Stimulated activated CD4-positive, alpha-beta T cell treated with anti-CD3 and anti-CD28 coated beads, TNF-alpha, amount 100 ng/mL, for 48 hours (primary cell): ENCODE results near the gene STAC2.

Experiments used
- DNase-seq, 3 donors: peaks; one replicate each; pipeline ENCODE4 v3.0.0-alpha.2; 2020; ENCODE audit warnings: low read depth in 3 of 3

The STAC2 gene

DNA sequence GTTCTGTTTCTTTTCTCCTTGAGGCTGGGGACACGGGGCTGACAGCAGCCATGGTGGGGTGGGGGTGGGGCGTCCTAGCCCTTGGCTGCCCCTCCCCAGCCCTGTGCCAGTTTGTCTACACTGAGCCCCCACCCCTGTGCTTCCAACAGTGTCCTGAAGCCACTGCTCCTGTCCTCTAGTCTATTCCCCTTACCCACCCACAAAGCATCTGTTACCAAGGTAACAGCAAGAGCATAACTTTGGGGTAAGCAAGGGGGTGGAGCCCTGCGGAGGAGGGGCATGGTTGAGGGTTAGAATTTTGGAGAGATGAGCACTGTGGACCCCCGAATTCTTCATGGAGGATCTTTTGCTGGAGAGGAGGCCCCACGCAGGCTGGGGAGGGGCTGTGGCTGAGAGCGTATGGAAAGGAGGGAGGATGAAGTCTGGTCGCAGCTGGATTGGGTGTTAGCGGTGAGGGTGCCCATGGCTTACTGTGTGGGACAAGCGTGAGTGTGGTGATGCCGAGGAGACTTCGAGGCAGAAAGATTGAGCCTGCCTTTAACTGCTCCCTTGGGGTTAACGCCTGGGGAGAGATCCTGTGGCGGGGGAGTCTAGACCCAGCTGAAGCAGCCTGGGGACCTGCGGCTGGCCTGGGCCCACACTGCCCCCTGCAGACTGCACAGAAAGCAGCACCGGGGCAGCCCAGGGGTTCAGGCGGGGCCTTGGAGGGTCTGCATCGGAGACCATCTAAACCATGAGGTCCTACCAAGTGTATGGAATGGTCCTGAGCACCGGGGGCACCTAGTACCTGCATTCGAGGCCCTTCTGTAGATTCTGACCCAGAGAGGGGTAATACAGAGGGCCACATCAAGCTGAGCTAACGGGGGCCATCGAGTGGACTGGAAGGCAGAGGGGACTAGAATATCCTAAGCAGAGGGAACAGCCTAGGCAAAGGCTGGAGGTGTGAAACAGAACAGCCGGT lies 6.1 kb upstream of the STAC2 start:
- peak in 1 of 3 donors; percentile 15 for DNase-seq

DNA sequence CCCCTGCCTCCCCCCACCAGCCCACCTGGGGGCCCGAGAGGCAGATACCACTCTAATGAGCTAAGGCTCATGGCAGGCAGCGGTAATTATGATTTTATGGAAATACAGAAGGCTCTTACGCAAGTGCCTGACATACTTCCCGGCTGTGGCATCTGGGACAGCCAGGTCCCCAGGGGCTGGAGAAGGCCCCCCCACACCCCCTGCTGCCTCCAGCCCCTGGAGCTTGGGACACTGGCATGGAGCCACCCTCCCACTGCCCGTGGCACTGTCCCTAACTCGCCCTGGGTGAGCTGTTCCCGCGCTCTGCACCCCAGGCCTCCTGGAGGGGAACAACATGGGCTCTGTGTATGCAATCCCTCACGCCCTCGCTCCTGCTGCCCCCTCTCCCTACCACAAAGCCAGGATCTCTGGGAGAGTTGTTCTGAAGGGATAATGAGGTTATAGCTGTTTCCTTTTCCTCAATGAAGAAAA lies 5.4 kb upstream of the STAC2 start:
- DNase-seq, result no peak

DNA sequence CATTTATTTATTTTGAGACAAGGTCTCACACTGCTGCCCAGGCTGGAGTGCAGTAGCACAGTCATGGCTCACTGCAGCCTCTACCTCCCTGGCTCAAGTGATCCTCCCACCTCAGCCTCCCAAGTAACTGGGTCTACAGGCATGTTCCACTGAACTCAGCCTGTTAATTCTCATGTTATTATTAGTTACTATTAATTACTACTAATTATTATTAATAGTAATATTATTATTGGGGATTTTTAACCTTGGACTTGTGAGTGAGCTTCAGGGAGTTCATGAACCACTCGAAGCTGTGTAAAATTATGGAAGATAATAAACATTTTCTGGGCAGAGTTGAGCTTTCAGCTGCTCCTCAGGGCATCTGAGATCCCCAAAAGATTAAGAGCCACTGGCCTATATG lies 4.6 kb upstream of the STAC2 start:
- no peak for DNase-seq

DNA sequence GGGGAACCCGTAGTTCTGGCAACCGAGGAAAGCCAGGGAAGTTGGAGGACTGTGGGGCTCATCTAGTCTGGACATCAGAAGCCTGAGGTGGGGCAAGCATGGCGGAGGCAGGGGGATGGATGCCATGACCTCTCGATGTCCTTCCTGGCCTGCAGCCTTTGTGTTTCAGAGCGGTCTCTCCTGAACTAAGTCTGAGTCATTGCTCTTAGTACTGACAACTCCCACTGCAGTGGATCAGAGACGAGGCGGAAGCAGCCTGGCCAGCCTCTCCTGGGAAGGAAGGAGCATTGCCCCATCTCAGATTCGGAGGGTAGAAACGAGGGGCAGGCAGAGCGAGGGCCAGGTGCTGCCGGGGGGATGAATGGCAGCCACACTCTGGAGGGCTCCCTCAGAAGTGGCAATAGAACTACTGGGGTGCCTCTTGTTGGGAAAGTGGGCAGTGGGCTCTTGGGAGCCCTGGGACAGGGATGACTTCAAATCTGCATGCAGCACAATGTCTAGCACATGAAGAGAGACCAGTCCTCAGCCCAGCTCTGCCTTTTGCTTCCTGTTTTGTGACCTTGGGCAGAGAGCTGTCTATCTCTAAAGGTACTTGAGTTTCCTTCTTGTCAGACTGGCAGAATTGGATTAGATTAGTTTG lies 3.6 kb upstream of the STAC2 start:
- no peak for DNase-seq

DNA sequence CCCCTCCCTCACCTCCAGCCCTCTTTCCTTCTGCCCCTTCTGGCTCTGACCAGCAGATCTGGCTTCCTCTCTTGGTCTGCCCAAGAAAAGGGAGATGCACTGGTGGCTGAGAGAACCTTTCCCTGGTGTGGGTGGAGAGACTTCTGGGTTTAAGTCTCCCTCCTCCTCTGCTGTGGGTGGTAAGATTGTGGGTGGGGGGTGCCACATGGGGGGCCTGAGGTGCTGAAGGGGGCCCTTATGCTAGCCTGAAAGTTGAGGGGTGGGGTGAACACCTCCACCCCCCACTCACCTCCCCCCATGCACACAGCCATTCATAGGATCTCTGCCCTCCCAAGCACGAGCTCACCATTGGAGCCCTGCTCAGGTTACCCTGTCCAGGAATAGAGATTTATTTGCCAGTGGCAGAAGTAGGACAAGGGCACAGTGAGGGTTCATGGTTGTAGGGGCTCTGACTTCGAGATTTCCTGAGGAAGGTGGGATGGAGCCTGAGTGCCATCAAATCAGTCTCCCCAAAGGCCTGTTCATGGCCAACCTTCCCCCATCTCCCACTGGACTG lies 1.7 kb upstream of the STAC2 start:
- DNase-seq, result no peak

DNA sequence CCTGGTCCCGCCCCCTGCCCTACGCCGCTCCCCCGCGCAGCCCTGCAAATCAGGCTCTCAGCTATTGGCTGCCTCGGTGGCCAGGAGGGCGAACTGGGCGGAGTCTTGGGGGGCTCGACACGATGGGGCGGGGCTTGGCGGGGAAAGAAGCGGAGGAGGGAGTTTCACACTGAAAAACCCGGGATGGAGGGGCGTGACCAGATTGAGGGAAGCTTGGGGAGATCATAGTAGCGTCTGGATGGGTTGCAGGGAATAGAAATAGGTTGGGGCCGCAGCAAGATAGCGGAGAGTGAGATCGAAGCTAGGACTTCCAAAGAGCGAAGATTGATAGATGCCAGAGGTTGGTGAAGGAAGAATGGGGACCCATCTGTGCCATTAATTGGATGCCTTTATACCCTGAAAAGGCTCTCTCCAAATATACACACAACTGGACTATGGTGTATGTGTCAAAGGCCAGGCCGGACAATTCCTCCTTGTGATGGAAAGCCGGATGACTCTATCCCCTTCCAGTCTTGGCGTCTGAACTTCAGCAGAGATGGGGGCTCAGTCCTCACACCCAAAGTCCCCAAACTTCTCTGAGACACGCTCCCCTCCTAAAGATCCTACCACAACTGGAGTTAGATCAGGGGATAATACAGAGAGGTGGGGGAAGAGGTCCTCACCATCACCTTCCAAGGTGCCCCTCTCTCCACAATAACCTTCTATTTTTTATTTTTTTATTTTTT lies 376 bp upstream of the STAC2 start:
- no peak for DNase-seq

DNA sequence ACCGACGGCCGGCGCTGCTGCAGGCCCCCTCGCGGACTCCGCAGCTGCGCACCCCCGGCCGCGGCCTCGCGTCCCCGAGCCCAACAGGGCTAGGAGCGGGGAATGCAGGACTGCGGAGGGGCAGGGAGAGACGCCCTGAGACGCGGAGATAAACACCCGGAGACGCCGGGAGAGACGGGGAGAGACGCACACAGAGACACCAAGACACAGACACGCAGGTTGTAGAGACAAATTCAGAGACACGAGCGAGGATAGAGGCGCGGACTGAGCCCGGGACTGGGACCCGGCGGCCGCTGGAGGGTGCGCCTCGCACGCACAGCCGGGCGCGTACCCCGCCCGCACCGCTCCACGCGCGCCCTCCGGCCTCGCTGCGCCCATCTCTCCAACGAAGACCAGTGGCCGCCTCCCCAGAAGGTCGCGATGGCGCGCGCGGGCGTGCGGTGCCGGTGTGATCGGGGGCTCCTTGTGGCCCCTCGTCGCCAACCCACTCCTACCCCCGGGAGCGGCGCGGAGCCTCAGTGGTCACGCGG lies 902 bp downstream of the STAC2 start:
- no peak for DNase-seq

DNA sequence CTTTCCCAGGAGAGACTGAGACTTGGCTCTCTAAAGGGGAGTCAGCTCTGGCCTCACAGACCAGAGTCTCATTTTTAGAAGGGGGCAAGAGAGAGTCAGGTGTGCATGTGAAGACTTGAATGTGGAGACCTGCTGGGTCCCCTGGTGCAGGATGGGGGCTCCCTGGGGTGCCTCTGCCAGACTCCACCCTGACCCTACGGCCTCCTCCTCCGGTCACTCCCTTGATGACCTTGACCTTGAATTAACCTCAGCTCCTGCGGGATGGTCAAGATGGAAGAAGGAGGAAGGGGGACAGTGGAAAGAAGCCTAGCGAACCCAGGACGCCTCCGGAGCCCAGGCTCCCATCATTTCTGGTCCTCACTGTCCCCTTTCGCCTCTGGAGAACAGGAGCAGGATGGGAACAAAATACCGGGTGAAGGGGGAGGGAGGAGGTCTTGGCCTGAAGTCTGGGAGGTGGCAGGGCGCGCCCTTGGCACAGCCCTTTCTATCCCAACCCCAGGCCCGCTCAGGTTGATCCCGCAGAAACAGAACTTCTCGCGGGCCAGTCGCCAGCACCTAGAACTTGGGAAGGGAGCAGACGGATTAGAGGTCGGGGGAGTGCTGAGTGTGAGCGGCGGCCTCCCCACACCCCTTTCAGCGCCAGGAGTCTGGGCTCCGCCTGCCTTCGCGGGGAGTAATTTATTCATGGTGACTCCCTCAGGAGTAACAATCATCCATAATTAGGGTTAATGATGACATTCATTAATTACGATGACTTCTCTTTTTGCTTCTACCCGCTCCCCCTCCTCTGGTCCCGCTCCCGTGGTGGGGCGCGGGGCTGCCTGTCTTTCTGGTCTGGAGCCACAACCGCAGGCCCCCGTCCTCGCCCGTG lies 1.6 kb downstream of the STAC2 start:
- DNase-seq, result no peak

DNA sequence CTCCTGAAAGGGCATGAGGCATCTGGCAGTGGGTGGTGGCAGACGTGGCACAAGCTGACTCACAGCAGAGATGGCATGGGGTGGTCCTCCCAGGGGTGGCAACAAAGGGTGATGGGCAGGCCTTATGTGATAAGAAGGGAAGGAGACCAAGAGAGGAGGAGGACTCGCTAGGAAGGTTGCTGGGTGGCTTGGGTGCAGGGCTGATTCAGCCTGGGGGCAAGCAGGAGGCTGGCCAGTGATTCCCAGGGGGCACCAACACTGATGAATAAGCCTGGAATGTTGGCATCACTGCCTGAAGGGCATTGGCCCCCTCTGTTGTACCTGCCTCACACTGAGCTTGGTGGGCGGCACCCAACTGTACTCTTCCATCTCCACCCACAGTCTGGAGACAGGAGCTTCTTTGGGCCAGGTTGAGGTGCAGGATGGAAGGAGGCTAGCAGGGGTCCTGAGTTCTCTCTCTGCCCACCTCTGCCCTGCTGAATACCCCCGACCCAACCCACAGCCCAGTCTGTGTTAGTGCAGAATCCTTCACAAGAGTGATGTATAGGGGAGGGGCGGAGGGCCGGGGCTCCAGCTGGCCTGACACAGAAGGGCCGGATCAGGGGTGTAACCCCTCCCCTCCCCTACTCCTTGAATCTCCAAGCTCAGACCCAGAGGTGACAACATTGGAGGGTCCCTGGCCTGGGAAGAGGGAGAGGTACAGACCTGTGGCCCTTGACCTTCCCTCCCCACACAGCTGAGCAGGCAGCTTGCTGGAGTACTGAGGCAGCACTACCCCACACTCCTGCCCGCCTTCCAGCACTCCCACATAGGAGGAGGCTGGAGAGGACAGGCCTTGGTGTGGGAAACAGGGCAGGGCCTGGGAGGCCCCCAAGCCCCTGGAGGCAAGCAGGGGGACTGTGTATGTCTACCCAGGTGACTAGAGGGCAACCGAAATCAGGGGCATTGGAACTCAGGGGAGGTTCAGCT lies 2.6 kb downstream of the STAC2 start:
- DNase-seq, result no peak

DNA sequence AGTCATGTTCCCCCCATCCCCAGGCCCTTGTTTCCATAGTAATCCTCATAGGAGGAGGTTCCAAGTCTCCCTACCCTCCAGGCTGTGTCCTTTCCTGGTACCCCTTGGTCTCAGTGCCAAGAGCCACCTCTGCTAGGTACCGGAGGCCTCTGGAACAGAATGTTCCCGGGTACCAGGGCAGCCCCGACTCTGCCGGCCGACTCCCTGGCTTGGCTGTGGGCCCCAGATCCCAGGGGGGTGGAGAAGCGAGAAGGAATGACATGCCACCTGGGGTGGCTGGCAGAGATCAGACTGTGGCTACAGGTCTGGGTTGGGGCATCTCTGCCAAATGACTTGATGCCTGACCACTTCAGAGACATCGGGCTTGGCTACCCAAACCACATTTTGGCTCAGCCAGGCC lies 3.6 kb downstream of the STAC2 start:
- DNase-seq, result no peak

DNA sequence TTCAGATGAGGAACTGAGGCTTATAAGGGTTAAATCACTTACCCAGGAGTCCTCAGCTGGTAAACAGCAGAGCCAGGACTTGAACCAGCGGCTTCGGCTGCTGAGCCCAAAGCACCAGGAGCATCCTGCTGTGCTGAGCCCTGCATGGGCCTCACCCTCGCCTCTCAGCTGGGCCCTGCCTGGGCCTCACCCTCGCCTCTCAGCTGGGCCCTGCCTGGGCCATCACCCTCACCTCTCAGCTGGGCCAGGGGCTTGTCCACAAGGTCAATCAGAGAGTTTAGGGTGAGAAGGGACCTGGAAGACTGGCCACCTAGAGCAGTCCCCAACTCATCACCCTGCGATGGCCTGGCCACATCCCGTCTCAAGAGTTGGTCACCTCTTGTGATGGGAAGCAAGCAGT lies 4.2 kb downstream of the STAC2 start:
- DNase-seq, result no peak

DNA sequence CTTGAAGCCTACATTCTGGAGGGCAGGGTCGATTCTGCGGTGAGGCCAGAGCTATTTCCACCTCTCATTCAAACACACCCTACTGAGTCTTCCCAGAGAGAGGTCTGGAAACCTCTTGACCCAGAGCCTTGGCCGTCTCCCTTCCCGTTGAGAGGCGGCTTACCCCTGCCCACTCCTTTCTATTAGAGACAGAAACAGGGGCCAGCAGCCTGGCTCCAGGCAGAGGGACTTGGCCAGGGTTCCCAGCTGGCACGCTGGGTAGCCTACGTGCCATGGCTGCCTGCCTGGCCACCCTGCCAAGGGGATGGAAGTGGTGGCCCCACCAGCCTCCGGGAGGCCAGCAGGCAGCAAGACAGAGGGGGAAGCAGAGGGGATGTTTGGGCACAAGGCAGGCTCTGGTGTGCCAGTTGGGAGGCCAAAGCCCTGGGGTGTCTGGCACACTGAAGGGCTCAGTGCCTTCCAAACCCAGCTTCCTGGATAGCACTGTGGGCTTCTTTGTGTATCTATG lies 6.0 kb downstream of the STAC2 start:
- DNase-seq, result no peak

DNA sequence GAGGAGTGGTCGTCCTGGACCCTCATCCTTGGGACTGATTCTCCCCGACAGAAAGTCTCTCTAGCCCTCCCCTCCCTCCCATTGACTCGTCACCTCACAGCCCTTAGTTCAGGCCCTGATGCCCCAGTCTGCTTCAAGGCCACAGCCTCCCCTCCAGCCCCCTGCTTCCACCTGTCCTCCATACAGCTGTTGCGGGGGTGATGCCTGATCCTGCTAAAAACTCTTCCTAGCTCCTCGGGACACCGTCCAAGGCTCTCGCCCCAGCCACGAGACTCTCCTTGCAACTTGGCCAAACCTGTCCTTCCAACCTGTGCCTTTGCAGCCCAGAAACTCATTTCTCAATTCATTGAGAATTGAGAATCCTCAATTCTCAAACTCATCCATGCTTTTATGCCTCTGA lies 6.8 kb downstream of the STAC2 start:
- DNase-seq, result no peak

DNA sequence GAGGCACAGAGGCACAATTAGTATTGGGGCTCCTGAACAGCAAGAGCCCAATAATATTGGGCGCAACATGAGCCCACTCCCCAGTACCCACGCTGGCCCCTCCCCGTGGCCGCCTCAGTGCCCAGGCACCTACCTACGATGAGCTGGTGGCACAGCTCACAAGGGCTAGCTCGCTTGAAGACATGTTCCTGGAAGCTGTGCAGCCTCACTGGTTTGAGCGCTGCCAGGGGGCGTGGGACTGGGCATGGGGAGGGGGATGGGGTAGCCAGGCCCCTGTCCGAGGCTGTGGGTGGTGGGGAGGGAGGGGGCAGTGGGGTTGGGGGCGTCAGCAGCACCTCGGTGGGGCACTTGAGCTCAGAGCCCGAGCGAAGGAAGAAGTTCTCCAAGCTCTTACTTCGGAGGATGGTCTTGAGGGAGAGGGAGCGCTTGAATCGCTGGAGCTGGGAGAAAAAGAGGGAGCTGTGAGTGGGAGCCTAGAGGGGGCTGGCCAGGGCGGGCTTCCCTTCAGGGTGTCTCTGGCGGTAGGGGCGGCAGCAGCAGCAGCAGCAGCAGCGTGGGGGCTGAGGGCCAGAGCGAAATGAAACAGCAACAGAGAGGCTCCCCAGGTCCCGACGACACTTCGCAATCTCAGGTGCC lies 7.9 kb downstream of the STAC2 start:
- no peak for DNase-seq

DNA sequence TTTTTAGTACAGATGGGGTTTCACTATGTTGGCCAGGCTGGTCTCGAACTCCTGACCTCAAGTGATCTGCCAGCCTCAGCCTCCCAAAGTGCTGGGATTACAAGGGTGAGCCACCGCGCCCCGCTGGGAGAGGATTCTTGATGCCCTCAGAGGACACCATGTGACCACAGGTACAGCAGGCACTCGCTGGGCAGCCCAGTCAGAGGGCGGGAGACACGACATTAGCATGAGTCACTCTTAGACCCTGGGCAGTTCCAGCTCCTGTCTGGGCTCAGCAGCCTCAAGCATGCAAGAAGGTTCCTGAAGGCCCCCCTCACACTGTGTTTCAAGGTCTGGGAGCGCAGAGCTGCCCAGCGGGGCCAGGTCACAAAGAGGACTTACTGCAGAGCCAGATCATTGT lies 11.9 kb downstream of the STAC2 start:
- DNase-seq, result no peak

DNA sequence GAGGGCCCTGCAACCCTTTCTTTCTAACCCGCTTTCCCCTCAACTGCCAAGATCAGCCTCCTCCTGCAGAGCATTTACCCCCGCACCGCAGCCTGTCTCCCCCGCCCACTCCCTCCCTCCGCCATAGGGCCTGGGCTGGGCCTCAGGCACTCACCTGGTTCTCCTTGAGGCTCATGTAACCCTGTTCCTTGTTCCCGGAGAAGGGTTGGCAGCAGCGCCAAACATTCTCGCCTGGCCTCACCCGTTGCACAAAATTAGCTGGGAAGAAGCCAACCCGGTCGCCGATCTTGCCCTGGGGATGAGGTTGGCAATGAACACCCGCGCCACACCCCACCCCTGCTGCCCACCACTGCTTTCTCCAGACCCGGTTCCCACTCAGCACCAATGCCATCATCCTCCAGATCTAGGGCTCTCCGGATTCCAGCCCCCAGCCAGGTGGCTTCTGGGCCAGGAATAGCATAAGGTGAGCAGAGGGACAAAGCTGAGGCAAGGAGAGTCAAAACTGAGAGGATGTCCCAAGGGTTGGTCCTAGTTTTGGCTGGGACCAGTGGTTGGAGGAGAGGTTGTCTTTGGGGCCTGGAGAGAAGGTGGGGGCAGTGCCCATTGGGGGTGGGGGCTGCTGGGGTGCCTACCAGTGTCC lies 12.8 kb downstream of the STAC2 start:
- no peak for DNase-seq

DNA sequence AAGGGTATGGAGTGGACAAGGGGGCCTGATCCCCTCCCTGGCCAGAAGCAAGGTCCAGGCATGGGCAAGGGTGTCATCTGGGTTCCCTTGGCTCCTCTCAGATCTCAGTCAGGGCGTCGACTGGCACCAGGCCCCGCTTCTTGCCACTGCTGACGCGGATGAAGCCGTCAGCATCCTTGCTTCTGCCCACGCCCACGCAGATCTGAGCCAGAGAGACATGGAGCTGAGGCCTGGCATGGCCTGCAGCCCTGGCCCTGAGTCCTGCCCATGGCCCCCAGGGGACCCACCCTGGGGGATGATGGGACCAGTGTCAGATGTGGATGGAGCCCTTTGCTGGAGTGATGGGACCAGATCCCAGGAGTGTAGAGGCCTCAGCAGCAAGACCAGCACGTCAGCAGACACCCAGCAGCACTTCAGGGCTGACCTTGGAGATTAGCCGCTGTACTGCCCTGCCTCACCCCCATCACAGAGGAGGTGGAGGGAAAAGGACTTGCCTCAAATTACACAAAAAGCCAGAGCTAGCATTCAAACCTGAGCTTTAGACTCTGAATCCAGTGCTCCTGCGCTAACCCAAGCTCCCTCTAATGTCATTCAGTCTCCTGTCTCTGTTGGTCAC lies 13.4 kb downstream of the STAC2 start:
- no peak for DNase-seq

DNA sequence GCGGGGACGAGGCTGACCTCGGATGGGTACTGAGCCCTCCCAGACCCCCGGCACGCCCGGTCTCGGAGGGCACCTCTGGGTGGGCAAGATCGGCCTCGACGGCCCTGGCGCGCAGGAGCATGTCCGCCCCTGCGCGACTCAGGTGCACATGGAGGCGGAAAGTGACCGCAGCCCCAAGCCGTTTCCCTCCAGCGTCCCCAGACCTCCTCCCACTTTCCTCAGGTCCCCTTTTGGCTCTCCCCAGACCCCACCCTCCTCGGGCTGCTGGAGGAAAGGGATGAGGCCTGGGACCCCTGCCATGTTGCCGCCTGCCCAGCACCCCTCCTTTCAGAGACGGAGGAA lies 15.7 kb downstream of the STAC2 start:
- DNase-seq, result no peak
